ENCODE data around the gene AURKAIP1. TPM values are rescaled to one million over a fixed set of nuclear protein-coding genes. Genes with fewer than 3 reads are reported as not detected.

Gene AURKAIP1
- 196 and 209 TPM in 2 replicates for total RNA-seq (2021)
- long read RNA-seq, transcript AURKAIP1-202 (4 exons, 1,047 nt) = major isoform, 112 of 125 reads
- long read RNA-seq, partial matches to known transcripts = 3 of 125 reads
- long read RNA-seq, other reads (novel, unspliced or antisense) = 5 of 125 reads

DNA sequence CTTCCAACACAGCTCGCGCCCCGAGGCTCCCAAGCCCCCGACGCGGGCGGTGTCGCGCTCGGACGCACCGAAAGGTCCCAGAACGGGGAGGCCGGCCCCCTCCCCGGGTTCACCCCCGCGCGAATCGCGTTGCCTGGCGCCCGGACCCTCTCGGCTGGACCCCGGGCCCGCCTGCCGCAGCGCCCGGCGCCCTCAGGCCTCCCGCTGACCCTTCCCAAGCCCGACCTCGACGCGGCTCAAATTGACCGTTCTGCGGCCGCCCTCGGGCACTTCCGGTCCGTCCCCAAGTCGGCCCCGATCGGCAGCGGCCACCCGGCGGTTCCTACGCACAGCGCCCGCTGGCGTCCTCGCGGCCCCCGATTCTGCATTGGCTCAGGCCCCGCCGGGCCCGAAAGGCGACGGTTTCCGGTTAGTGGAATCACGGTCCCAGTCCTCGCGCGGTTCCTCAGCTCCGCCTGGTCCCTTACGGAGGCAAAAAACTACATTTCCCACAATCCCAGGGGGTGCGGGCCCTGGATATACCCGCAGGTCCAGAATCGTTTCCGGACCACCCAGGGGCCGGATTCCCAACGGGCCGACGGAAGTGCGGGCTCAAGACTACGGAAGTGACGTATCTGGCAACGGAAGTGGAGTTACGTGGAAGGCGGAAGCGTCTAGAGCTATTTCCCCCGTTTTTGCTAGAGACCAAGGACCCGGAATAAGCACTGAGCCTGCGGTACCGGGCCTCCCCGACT lies at the start of gene AURKAIP1:
Gene AURKAIP1, minus strand, starts transcription at position 279 of the 734 bp plus-strand sequence. CDS start 451 bp downstream, outside the sequence.
- Histone ChIP-seq H3K4ac (ENCODE audit: low read depth, low read length) (no peak within 1 kb of the TSS; the same call in 1 of the 2 replicates), H3K9ac (ENCODE audit: extremely low read depth, insufficient read length, low read length) (peak within 1 kb of the TSS; percentile 92), H4K91ac (ENCODE audit: insufficient read length, low read depth, low read length) (no peak within 1 kb of the TSS), H2AFZ (ENCODE audit: low read length) (no peak within 1 kb of the TSS), H3K14ac (ENCODE audit: insufficient read depth, low read length) (0 out of 2 replicates have a peak within 1 kb of the TSS, but pooled peaks have one; percentile 43), H3K9me3 (ENCODE audit: control insufficient read depth, low read depth, low read length) (no peaks in the 10 kb centered on the region), H3K23me2 (ENCODE audit: insufficient read length, low read depth, low read length, poor library complexity, severe bottlenecking) (peaks cover 10% of the 10 kb centered on the region), H3K79me1 (ENCODE audit: insufficient read depth, low read depth, low read length, poor library complexity, severe bottlenecking) (peaks cover 13% of the 10 kb centered on the region), H3K56ac (ENCODE audit: insufficient read length, low read depth, low read length) (no peak within 1 kb of the TSS), H2BK20ac (ENCODE audit: low read depth, low read length, poor library complexity, severe bottlenecking) (no peak within 1 kb of the TSS), H3K27me3 (ENCODE audit: insufficient read depth, low read length) (no peaks in the 10 kb centered on the region), H3T11ph (ENCODE audit: low read length) (no peak within 1 kb of the TSS), H2BK120ac (ENCODE audit: low read depth, low read length, poor library complexity, severe bottlenecking) (no peak within 1 kb of the TSS), H4K20me1 (ENCODE audit: control insufficient read depth, insufficient read depth, insufficient read length) (no peaks in the 10 kb centered on the region), H4K8ac (replicated peaks; ENCODE audit: insufficient read length, low read depth, low read length) (no peak within 1 kb of the TSS), H3K23ac (ENCODE audit: insufficient read length, low read depth, low read length) (no peak within 1 kb of the TSS), H3K4me2 (ENCODE audit: insufficient read depth, insufficient read length, low read length) (peak within 1 kb of the TSS; percentile 94), H3K18ac (ENCODE audit: insufficient read length, low read depth, low read length) (peak within 1 kb of the TSS; percentile 21), H3K79me2 (ENCODE audit: insufficient read depth, low read length) (peaks cover 4% of the 10 kb centered on the region; the same call in 1 of the 2 replicates), H2BK12ac (ENCODE audit: insufficient read length, low read depth, low read length) (no peak within 1 kb of the TSS), H3K4me1 (ENCODE audit: insufficient read depth, low read length) (no peaks in the 10 kb centered on the region; the same call in 1 of the 2 replicates), H2AK5ac (ENCODE audit: insufficient read length, low read length) (no peak within 1 kb of the TSS), H2BK15ac (ENCODE audit: low read depth, low read length) (no peak within 1 kb of the TSS), H4K5ac (ENCODE audit: insufficient read length, low read depth, low read length) (no peak within 1 kb of the TSS), H2BK5ac (ENCODE audit: insufficient read length, low read length) (no peak within 1 kb of the TSS), H3K27ac (ENCODE audit: insufficient read length, low read depth, low read length) (no peak within 1 kb of the TSS)
- TF ChIP-seq, protein P1, sequence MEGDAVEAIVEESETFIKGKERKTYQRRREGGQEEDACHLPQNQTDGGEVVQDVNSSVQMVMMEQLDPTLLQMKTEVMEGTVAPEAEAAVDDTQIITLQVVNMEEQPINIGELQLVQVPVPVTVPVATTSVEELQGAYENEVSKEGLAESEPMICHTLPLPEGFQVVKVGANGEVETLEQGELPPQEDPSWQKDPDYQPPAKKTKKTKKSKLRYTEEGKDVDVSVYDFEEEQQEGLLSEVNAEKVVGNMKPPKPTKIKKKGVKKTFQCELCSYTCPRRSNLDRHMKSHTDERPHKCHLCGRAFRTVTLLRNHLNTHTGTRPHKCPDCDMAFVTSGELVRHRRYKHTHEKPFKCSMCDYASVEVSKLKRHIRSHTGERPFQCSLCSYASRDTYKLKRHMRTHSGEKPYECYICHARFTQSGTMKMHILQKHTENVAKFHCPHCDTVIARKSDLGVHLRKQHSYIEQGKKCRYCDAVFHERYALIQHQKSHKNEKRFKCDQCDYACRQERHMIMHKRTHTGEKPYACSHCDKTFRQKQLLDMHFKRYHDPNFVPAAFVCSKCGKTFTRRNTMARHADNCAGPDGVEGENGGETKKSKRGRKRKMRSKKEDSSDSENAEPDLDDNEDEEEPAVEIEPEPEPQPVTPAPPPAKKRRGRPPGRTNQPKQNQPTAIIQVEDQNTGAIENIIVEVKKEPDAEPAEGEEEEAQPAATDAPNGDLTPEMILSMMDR (conservative IDR thresholded peaks at IDR 0.05) = peak; percentile 42
- WGBS (ENCODE audit: extremely low coverage, insufficient read length, low lambda C conversion rate) = no CpG with 5 or more reads among the region's 85 CpGs
- H3K27ac Mint-ChIP-seq = peak within 1 kb of the TSS; percentile 95 to 98 (median 96)
- peak within 1 kb of the TSS; percentile 83 to 88 for H3K4me3 Mint-ChIP-seq
- peaks cover 5 to 10% of the 10 kb centered on the region in 2 experiments for H3K4me1 Mint-ChIP-seq
- H3K27me3 Mint-ChIP-seq (ENCODE audit: low read depth) = no peaks in the 10 kb centered on the region
- H3K36me3 Mint-ChIP-seq (ENCODE audit: insufficient read depth in 1 of 3, low read depth in 3 of 3) = peaks cover 6 to 20% (median 12%) of the 10 kb centered on the region in 3 experiments
- peak; percentile 99 for DNase-seq
- H3K9me3 Mint-ChIP-seq = no peaks in the 10 kb centered on the region

Data from H9 (cell line).